ENCODE results near the gene CCDC70. TPM values are rescaled to one million over a fixed set of nuclear protein-coding genes. Genes with fewer than 3 reads are reported as not detected.

CCDC70 gene
- total RNA-seq, 1 donor from 2014 or later, result not detected

DNA sequence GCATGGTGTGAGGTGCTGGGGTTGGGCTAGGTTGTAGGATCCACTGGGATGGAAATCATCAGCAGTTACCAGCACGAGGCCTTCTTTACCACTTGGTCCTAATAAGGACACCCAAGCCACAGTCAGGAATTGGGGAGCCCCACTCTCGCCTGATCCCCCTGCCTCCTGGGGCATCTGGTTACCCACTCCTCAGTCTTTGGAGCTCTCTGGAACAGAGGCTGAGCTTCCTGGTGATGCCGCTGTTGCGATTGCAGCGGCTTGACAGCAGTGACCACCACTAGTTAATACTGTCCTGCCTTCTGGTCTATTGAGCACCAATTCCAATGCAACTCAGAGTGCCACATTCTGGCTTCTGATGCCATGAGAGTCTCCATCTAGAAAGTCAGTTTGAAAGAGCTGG is 30.2 kb upstream of the CCDC70 start:
- no peak for ATAC-seq

DNA sequence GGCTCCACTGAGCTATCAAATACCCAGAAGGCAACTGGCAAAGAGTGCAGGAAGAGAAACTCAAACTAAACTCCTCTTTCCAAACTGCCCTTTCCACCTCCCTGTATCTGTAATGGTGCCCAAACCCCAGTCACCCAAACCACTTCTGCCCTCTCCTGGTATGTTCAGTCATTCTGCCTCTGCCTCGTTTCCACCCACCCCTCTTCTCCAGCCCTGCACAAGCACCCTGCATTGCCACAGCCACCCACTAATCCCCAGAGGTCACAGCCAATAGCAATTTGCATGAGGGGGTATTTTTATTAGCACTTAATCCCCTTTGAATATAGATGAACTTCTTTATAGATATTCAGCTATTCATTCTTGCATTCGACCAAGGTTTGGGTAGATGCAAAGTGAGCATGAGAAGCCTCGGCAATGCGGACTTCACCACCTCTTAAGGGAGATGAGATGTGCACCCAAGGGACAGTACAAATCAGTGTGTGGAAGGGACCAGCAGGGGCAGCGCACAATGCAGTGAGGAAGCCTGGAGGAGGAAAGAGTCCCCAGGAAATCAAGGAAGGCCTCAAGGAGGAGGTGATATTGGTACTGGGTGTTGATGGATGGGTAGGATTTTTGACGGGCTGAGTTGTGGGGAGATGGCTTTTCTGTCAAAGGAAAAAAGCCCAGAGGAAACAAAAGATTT is 29.2 kb upstream of the CCDC70 start:
- DNase-seq (no peak), ATAC-seq (peak; percentile 89)
- Histone ChIP-seq H3K4me3 (no peak overlapping the region), H3K27ac (no peak overlapping the region), H3K27me3 (no peaks in the 10 kb centered on the region), H3K36me3 (no peaks in the 10 kb centered on the region), H3K9me3 (no peaks in the 10 kb centered on the region), H3K4me1 (no peaks in the 10 kb centered on the region)
- intact Hi-C loops (cut with DNase I), result no loop called here
- TF ChIP-seq, protein P1, sequence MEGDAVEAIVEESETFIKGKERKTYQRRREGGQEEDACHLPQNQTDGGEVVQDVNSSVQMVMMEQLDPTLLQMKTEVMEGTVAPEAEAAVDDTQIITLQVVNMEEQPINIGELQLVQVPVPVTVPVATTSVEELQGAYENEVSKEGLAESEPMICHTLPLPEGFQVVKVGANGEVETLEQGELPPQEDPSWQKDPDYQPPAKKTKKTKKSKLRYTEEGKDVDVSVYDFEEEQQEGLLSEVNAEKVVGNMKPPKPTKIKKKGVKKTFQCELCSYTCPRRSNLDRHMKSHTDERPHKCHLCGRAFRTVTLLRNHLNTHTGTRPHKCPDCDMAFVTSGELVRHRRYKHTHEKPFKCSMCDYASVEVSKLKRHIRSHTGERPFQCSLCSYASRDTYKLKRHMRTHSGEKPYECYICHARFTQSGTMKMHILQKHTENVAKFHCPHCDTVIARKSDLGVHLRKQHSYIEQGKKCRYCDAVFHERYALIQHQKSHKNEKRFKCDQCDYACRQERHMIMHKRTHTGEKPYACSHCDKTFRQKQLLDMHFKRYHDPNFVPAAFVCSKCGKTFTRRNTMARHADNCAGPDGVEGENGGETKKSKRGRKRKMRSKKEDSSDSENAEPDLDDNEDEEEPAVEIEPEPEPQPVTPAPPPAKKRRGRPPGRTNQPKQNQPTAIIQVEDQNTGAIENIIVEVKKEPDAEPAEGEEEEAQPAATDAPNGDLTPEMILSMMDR (IDR thresholded peaks at IDR 0.05), result peak; percentile 39

More for the DNA sequence above, 30.2 kb upstream of the CCDC70 start:
- H3K27ac ChIP-seq, result no peak overlapping the region
- no peaks in the 10 kb centered on the region for H3K9me3 ChIP-seq
- H3K27me3 ChIP-seq, result no peaks in the 10 kb centered on the region
- no peak for DNase-seq
- H3K36me3 ChIP-seq, result no peaks in the 10 kb centered on the region
- peaks cover 3% of the 10 kb centered on the region for H3K4me1 ChIP-seq
- H3K4me3 ChIP-seq, result no peak overlapping the region
- intact Hi-C loops (cut with DNase I), result no loop called here
- TF ChIP-seq, protein P1 (IDR thresholded peaks at IDR 0.05), result no peak

DNA sequence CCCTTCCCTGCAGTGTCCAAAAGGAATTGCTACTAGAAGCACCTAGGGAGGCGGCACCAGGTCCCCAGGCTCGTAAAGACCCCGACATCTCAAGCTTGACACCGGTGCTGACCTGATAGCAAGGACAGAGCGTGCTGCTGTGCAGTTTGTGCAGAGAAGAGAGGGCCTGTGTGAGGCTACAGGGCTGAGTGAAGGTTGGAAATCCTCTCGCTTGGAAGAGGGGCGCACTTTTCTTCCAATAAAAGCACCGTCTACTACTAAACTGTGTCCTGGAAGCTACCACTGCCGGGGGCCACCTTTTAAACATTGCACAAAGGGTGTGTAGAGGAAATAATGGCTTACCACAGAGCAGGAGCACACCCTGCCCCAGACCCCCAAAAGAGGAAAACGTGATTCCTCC is 27.8 kb upstream of the CCDC70 start:
- no peaks in the 10 kb centered on the region for H3K27me3 ChIP-seq
- intact Hi-C loops (cut with DNase I), result no loop called here
- TF ChIP-seq, protein P1 (IDR thresholded peaks at IDR 0.05), result no peak
- no peak overlapping the region for H3K4me3 ChIP-seq
- no peak for ATAC-seq
- H3K4me1 ChIP-seq, result no peaks in the 10 kb centered on the region
- DNase-seq, result no peak
- H3K27ac ChIP-seq, result no peak overlapping the region
- H3K9me3 ChIP-seq, result no peaks in the 10 kb centered on the region
- no peaks in the 10 kb centered on the region for H3K36me3 ChIP-seq

DNA sequence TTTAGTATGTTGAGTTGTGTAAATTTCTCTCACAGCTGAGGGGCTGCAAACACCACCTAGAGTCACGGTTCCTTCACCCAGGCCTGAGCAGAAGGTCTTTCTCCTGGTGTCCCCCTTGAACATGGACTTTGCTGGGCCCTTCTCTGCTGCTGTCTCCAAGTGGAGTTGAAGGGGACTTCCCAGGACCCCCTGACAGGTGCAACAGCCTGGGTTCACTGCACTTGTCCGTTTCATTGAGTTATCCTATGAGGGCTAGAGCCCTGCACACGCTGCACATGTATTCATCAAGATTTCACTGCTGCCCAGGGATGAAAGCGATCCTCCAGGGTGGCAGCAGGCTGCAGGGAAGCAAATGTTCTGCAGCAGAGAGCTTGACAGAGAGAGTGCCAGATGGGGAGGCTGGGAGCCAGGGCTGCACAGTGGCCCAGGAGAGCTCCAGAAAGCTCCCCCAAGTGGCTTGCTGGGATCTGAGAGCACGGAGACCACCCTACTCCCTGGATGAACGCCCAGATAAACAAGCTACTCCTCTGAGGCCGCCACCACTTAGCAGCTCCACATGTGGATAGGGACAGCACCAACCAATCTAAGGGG is 27.1 kb upstream of the CCDC70 start:
- Histone ChIP-seq H3K9me3 (no peaks in the 10 kb centered on the region), H3K4me1 (no peaks in the 10 kb centered on the region), H3K4me3 (no peak overlapping the region), H3K36me3 (no peaks in the 10 kb centered on the region), H3K27me3 (no peaks in the 10 kb centered on the region), H3K27ac (no peak overlapping the region)
- ATAC-seq (no peak), DNase-seq (no peak)
- TF ChIP-seq, protein P1 (IDR thresholded peaks at IDR 0.05), result no peak
- intact Hi-C loops (cut with DNase I), result no loop called here

DNA sequence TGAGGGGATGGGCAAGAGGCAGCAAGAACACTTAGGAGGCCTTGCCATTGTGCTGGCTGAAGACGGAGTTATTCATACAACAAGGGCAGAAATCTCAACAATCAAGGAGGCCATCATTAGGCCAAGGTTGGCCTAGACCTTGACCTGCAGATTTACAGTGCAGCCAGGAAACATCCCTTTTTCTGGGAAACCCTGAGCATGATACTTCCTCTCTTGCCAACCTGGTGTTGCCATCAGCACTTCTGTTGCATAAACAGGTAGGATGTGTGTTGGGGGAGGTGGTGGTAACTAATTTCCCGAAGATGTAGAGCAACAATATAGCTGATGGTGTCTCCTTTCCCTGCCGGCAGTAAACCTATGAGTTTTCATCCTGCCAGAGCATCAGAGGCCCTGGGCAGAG is 24.8 kb upstream of the CCDC70 start:
- intact Hi-C loops (cut with DNase I), result no loop called here
- TF ChIP-seq, protein P1 (IDR thresholded peaks at IDR 0.05), result no peak
- no peaks in the 10 kb centered on the region for H3K36me3 ChIP-seq

More for the DNA sequence above, 24.8 kb upstream of the CCDC70 start:
- H3K4me3 ChIP-seq, result no peak overlapping the region
- no peak overlapping the region for H3K27ac ChIP-seq
- H3K4me1 ChIP-seq, result no peaks in the 10 kb centered on the region
- DNase-seq (no peak), ATAC-seq (peak; percentile 22)
- no peaks in the 10 kb centered on the region for H3K9me3 ChIP-seq
- no peaks in the 10 kb centered on the region for H3K27me3 ChIP-seq

All from upper lobe of right lung (tissue), 1 donor.